ENCODE data around the gene GPR15LG.

Gene GPR15LG

DNA sequence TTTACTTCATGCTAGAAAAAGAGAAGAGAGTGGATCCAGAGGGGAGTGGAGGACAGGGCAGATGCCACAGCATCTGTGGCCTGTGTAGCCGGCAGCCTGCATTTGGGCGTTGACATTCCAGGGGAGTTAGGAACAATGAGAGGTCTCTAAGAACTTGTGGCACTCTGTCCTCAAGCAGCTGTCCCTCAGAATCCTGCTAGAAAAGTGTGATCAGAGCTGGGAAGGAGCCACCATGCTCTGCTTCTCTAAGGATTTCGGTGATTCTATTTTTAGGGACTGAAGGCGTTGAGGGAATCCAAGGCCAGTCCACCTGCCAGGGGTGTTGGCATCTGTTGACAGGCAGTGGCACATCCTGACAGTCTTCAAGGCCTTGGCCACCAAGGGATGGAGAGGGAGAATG, 44.1 kb downstream of the GPR15LG start:
- DNase-seq: no peak

DNA sequence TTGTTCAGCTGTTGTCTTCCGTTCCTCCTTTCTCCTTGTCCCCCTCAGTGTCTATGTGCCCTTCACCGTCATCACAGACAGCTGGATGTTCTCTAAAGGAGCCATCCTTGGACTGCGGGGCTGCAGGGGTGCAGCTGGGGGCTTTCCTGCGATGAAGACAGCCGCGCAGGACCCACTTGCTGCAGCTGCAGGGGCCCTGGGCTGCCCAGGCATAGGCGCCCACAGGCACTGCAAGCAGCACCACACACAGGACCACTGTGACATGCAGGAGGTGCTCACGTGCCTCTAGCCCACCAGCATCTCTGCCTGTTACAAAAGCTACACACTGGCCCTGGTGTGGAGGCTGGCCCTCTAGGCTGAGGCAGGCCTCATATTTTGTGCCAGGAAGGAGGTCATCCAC, 48.3 kb downstream of the GPR15LG start:
- no peak for DNase-seq

DNA sequence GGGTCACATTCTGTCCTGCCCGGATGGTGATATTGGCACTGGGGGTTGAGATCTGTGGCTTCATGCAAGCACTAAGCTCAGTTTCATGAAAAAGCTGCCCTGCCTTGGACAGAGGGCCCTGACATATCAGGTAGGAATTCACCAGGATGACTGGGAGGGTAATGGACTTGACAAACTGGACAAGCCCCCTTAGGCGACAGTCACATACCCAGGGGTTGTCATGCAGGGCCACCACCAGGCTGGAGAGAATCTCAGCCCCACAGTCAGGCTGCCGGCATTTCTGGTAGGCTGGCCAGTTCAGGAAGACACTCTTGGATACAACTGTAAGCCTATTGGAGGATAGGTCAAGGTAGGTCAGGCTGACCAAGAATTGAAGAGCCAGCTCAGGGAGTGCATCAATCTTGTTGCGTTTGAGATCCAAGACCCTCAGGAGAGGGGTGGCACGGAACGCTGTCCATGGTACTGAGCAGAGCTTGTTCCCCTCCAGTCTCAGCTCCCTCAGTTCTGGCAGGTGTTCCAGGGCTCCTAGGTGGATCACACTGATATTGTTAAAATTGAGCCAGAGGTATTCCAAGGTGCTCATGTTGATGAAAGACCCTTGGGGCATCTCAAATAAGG, 50.9 kb downstream of the GPR15LG start:
- no peak for DNase-seq

DNA sequence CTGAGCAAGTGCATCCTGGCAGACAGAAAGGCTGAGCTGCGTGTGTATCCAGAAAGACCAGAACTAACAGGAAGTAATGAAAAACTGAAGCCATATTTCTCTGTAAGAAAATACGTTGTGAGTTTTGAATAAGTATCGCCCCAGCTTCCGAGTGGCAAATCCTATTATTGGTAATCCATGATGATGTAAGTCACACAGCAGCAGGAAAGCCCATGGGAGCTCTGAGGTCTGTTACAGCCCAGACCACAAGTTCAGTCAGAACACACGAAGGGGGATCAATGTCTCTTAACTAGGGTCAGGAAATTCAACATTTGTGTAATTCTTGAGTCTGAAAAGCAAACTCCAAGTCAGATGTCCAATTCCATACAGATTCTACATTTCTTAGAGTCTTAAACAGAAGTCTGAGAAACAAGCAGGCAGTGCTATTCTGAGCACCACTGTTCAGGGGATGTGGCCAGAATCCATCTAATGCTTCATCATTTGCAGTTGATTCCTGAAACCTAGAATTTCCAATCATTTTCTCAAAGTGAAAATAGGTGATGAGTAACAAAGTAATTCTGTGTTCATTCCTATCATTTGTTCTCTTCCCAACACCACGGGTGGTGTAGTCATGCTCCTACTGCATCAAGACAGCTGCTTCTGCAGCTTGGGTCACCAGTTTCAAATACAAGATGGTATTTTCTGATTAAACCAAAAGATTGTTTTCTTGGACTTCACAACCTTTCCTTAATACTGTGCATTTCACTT, 52.0 kb downstream of the GPR15LG start, which contains the start of gene LRIT2:
TSS of gene LRIT2 (minus strand) at position 118 of the 747 bp plus-strand sequence. CDS start at position 94, 24 bp downstream.
- DNase-seq: no peak

DNA sequence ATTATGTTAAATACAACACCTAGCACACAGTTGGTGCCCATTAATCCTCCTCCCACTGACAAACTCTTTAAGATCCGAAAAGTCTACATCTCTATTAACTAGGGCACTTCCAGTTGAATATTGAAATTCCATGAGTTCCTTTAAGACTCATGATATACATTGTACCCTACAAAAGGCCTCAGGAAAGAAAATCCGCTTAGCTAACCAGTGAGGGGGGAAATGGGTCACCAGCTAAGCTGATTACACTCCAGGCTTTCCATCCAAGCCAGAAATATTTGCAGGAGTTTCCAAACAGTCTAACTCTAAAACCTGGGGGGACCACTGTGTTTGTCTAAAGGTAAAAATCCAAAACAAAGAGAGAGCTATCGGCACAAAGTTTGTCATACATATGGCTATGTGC, 53.0 kb downstream of the GPR15LG start:
- no peak for DNase-seq

DNA sequence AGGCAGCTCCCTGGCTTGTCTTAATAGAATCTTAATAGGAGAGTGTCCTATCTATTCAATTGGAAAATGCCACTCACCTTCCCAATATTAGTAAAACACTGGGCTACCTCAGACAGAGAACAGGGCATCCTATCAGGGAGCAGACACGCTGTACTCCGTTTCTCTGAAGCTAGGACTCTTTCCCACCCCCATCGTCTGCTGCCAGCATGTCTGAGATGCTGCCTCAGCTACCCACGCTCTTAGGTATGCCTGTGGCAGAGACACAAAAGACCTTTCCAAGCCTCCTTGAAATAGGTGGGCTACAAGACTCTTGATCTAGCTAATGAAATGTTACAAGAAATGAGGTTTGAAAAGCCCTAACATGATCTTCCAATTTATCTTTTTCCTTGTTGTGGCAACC, 54.2 kb downstream of the GPR15LG start:
- DNase-seq: no peak

DNA sequence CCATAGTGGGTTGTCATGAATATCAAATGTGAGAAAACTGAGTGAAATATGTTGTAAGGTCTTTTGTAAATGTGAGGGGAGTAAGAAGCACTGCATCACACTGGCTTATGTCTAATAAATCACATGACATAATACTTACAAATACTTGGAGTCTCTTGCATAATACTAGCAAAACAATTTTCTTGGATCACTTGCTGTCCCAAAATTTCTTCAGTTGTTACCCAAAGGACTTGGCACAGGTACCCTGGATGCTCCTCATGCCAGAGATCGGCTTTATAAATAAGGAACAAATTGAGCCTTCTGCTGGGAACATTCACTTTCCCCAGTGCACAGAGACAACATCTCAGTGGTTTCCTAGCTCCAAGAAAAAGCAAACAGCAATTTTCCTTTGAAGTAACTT, 56.8 kb downstream of the GPR15LG start:
- DNase-seq: no peak

DNA sequence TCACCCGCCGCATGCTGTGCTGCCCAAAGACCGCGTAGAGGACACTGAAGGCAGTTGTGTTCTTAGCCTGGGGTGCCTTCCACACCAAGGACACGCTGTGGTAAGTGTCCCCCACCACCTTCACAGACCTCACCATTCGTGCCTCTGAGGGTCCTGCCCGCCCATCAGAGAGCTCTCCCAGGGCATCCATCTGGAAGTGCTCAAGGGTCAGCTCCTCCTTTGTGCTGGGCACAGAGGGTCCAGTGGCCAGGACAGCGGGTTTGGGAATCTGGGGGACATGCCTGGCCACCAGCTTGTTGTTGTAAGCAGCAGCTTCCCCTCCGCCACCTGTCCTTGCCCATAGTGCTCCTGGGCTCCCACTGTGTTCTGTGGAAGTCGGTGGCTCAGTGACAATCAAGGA, 58.8 kb downstream of the GPR15LG start:
- no peak for DNase-seq

DNA sequence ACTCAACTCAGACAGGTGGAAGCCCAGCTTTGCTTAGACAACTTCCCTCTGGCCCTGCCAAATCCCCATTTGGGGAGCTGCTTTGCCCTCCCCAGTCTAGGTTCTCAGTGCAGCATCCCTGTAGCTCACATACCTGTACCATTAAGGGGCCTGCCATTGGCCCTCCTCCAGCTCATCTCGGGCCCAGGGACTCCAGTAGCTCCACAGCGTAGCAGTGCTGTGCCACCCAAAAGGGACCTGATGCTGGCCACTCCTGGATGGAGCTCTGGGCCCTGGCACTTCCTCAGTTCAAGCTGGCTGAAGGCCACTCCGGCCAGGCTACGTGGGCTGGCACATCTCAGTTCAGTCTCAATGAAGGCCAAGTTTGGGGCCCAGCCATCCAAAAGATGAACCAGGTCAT, 60.3 kb downstream of the GPR15LG start:
- DNase-seq: no peak

DNA sequence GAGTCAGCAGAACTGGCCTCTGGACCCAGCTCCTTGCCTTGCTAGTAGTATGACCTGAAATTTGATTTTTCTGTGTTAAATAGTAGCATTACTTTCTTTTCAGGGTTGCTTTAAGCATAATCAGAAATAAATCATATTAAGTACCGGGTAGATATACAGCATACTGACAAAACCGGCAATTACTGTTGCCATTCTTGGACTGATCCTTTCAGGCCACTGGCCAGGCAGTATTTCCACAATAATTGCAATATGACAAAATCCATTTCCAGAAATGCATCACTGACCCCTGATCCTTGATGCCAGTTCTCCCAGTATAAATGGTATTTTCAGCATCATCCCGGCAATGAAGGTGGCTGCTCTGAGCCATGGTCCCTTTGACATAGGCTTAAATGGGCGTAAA, 60.9 kb downstream of the GPR15LG start:
- DNase-seq: no peak
